Activated CD8-positive, alpha-beta T cell treated with anti-CD3 and anti-CD28 coated beads for 36 hours (primary cell): ENCODE data around the gene MYO18A. TPM values are rescaled to one million over a fixed set of nuclear protein-coding genes. Genes with fewer than 3 reads are reported as not detected.

Experiments
- ATAC-seq: fragments of 200-7000 bp; cut with Tn5 transposase; one replicate; pipeline ENCODE4 v1.10.0; 2021; ENCODE audit warnings: mild to moderate bottlenecking, moderate library complexity
- CTCF ChIA-PET: fragments of 350-600 bp; sonication (Branson Sonifier 250); formaldehyde crosslinking; loops from one replicate; lab custom pipeline; 2021; ENCODE audit warnings: antibody characterized with exemption; lab: Charles Lee
- POLR2A ChIA-PET: fragments of 350-600 bp; sonication (Branson Sonifier 250); formaldehyde crosslinking; loops from one replicate; lab custom pipeline; 2021; ENCODE audit warnings: antibody characterized with exemption; lab: Charles Lee
- DNase-seq: peaks from one replicate; pipeline ENCODE4 v3.0.0-alpha.2; 2020
- H3K27ac Mint-ChIP-seq: one replicate; pipeline ENCODE4 v1.8.0; 2021; ENCODE audit warnings: mild to moderate bottlenecking, mixed read lengths
- H3K27me3 Mint-ChIP-seq: one replicate; pipeline ENCODE4 v1.8.0; 2021; ENCODE audit warnings: mixed read lengths
- H3K36me3 Mint-ChIP-seq: one replicate; pipeline ENCODE4 v1.8.0; 2021; ENCODE audit warnings: low read depth, mixed read lengths
- H3K4me1 Mint-ChIP-seq: one replicate; pipeline ENCODE4 v1.8.0; 2021; ENCODE audit warnings: low read depth, mixed read lengths
- H3K4me3 Mint-ChIP-seq: one replicate; pipeline ENCODE4 v1.8.0; 2021; ENCODE audit warnings: mild to moderate bottlenecking, moderate library complexity, mixed read lengths
- H3K9me3 Mint-ChIP-seq: one replicate; pipeline ENCODE4 v1.8.0; 2021; ENCODE audit warnings: mixed read lengths
- CTCF ChIP-seq: fragments of 200-600 bp; IDR thresholded peaks from one replicate; pipeline ENCODE4 v1.8.0; 2022; ENCODE audit warnings: antibody characterized with exemption, mild to moderate bottlenecking
- intact Hi-C: fragments of 100-400 bp; cut with micrococcal nuclease; formaldehyde crosslinking; loops from one replicate; pipeline ENCODE4 v1.10.0; 2022
- total RNA-seq, 2 experiments: library from RNA; stranded (reverse); gene quantifications; one replicate each; pipeline ENCODE4 v1.2.3, GENCODE V29; 2021

MYO18A gene
- total RNA-seq, 2 experiments from 2014 or later = 27.5 to 29.4 TPM

GRCh38 chr17:29145289-29146073 lies 34.7 kb downstream of the MYO18A start:
- DNase-seq = peak; percentile 83
- peaks cover 61% of the 10 kb centered on the region for H3K4me1 Mint-ChIP-seq
- intact Hi-C loops = loop anchor here (5.0 kb wide), 2 partner anchors 37 to 147 kb away; partner anchors contain the start of genes MYO18A and NUFIP2
- ATAC-seq = peak; percentile 57
- no peaks in the 10 kb centered on the region for H3K9me3 Mint-ChIP-seq
- no peak overlapping the region for H3K4me3 Mint-ChIP-seq
- ChIA-PET CTCF (interaction anchor here (0.7 to 27.4 kb wide), 17 partner anchors 9 to 225 kb away, joined by 3 to 609 read pairs (median 7); partner anchors contain the start of gene MYO18A), POLR2A (interaction anchor here (1.2 to 6.7 kb wide), 3 partner anchors 8 to 34 kb away, joined by 3 to 65 read pairs (median 8); partner anchors contain the start of gene MYO18A)
- peak; percentile 68 for TF ChIP-seq CTCF
- H3K36me3 Mint-ChIP-seq = no peaks in the 10 kb centered on the region
- H3K27ac Mint-ChIP-seq = peak overlapping the region; percentile 83
- H3K27me3 Mint-ChIP-seq = no peaks in the 10 kb centered on the region

GRCh38 chr17:29143894-29144293 lies 36.3 kb downstream of the MYO18A start:
- peaks cover 58% of the 10 kb centered on the region for H3K4me1 Mint-ChIP-seq
- H3K36me3 Mint-ChIP-seq = no peaks in the 10 kb centered on the region
- ATAC-seq (no peak), DNase-seq (peak; percentile 54)
- peak; percentile 38 for TF ChIP-seq CTCF
- peak overlapping the region; percentile 76 for H3K27ac Mint-ChIP-seq
- H3K27me3 Mint-ChIP-seq = no peaks in the 10 kb centered on the region
- CTCF ChIA-PET = interaction anchor here (0.8 to 27.4 kb wide), 5 partner anchors 12 to 75 kb away, joined by 4 to 609 read pairs (median 279); partner anchors contain the start of gene MYO18A
- POLR2A ChIA-PET = interaction anchor here (1.1 to 1.3 kb wide), 2 partner anchors 20 to 27 kb away, joined by 3 to 4 read pairs; no protein-coding TSS in a partner anchor
- H3K9me3 Mint-ChIP-seq = no peaks in the 10 kb centered on the region
- intact Hi-C loops = no loop called here
- no peak overlapping the region for H3K4me3 Mint-ChIP-seq

- no peak for TF ChIP-seq CTCF
- no peaks in the 10 kb centered on the region for H3K36me3 Mint-ChIP-seq
- no peaks in the 10 kb centered on the region for H3K9me3 Mint-ChIP-seq
- H3K27me3 Mint-ChIP-seq = no peaks in the 10 kb centered on the region
- intact Hi-C loops = no loop called here
- ChIA-PET CTCF (interaction anchor here (1.2 to 27.4 kb wide), 5 partner anchors 10 to 188 kb away, joined by 4 to 609 read pairs (median 39); partner anchors contain the start of gene MYO18A), POLR2A (interaction anchor here (0.6 to 1.8 kb wide), 6 partner anchors 17 to 523 kb away, joined by 3 to 7 read pairs (median 3); no protein-coding TSS in a partner anchor)
- H3K27ac Mint-ChIP-seq = peak overlapping the region; percentile 99
- H3K4me3 Mint-ChIP-seq = peak overlapping the region; percentile 92
- DNase-seq = peak; percentile 33
- peaks cover 63% of the 10 kb centered on the region for H3K4me1 Mint-ChIP-seq
- ATAC-seq = no peak
Measured at GRCh38 chr17:29141514-29141876, 38.7 kb downstream of the MYO18A start.

GRCh38 chr17:29140631-29141513 lies 39.3 kb downstream of the MYO18A start:
- Mint-ChIP-seq H3K27me3 (no peaks in the 10 kb centered on the region), H3K27ac (peak overlapping the region; percentile 99), H3K36me3 (no peaks in the 10 kb centered on the region), H3K4me3 (peak overlapping the region; percentile 92), H3K4me1 (peaks cover 63% of the 10 kb centered on the region), H3K9me3 (no peaks in the 10 kb centered on the region)
- no peak for TF ChIP-seq CTCF
- ATAC-seq = peak; percentile 10
- POLR2A ChIA-PET = interaction anchor here (0.6 to 4.1 kb wide), 14 partner anchors 9 to 523 kb away, joined by 3 to 22 read pairs (median 4); no protein-coding TSS in a partner anchor
- intact Hi-C loops = no loop called here
- DNase-seq = peak; percentile 67
- CTCF ChIA-PET = interaction anchor here (0.7 to 27.4 kb wide), 14 partner anchors 7 to 414 kb away, joined by 3 to 609 read pairs (median 6); partner anchors contain the start of gene MYO18A
